Calu3 (cell line): ENCODE data around the gene RNF14. TPM values are rescaled to one million over a fixed set of nuclear protein-coding genes. Genes with fewer than 3 reads are reported as not detected.

Experiments used
- BruUV-seq: library from RNA; stranded (reverse); fragments of 400-500 nt; replicated peaks from 2 replicates; lab custom pipeline; 2021; lab: Mats Ljungman, UMichigan
- CTCF ChIA-PET: fragments of 300-600 bp; sonication (Branson Sonifier 250); formaldehyde crosslinking; loops from one replicate; lab custom pipeline; 2022; ENCODE audit warnings: antibody characterized with exemption; lab: Charles Lee
- DNase-seq: peaks from one replicate; pipeline ENCODE4 v3.0.0; 2022
- H3K27ac Mint-ChIP-seq: one replicate; pipeline ENCODE4 v1.8.0; 2022; ENCODE audit warnings: mixed read lengths; ENCODE audit not compliant: unreplicated experiment
- H3K27me3 Mint-ChIP-seq: one replicate; pipeline ENCODE4 v1.8.0; 2022; ENCODE audit warnings: mixed read lengths; ENCODE audit not compliant: unreplicated experiment
- H3K36me3 Mint-ChIP-seq: one replicate; pipeline ENCODE4 v1.8.0; 2022; ENCODE audit warnings: mild to moderate bottlenecking, moderate library complexity, mixed read lengths; ENCODE audit not compliant: insufficient read depth, unreplicated experiment
- H3K4me1 Mint-ChIP-seq: one replicate; pipeline ENCODE4 v1.8.0; 2022; ENCODE audit warnings: mild to moderate bottlenecking, low read depth, mixed read lengths; ENCODE audit not compliant: unreplicated experiment
- H3K4me3 Mint-ChIP-seq: one replicate; pipeline ENCODE4 v1.8.0; 2022; ENCODE audit warnings: mild to moderate bottlenecking, low read depth, moderate library complexity, mixed read lengths; ENCODE audit not compliant: unreplicated experiment
- H3K9me3 Mint-ChIP-seq: one replicate; pipeline ENCODE4 v1.8.0; 2022; ENCODE audit warnings: low read depth, mixed read lengths; ENCODE audit not compliant: unreplicated experiment
- intact Hi-C: fragments of 100-400 bp; cut with micrococcal nuclease; formaldehyde crosslinking; loops from one replicate; pipeline ENCODE4 v1.10.0; 2022; ENCODE audit not compliant: unreplicated experiment
- total RNA-seq: library from RNA; stranded (reverse); gene quantifications from 2 replicates; pipeline ENCODE4 v1.2.3, GENCODE V29; 2022
- TF ChIP-seq, protein P1 (sequence below): fragments of 200-600 bp; IDR thresholded peaks from one replicate; pipeline ENCODE4 v1.8.0; 2022; ENCODE audit warnings: antibody characterized with exemption; ENCODE audit not compliant: unreplicated experiment

Gene RNF14
- total RNA-seq, 1 experiment from 2014 or later: 32.2 TPM

DNA sequence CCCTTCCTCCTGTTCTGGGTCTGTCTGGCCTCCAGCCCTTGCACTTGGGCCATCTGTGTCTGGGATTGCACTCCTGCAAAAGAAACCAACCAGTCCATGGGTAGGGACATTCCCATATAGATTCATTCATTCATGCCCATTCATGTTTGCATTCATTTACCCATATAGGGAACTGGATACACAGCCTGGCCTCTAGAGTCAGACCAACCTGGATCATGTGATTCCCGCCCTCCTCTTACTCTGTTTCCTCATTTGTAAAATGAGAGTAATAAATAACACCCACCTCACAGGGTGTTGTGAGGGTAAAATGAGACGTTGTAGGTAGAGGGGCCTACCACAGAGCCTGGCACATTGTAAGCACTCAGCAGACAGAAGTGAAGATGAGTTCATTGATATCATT, 19.4 kb upstream of the RNF14 start:
- DNase-seq: no peak
- no peak overlapping the region for H3K27ac Mint-ChIP-seq
- CTCF ChIA-PET: interaction anchor here (0.7 kb wide), 1 partner anchor 313 kb away, joined by 5 read pairs; the partner anchor contains the start of genes HDAC3 and RELL2

DNA sequence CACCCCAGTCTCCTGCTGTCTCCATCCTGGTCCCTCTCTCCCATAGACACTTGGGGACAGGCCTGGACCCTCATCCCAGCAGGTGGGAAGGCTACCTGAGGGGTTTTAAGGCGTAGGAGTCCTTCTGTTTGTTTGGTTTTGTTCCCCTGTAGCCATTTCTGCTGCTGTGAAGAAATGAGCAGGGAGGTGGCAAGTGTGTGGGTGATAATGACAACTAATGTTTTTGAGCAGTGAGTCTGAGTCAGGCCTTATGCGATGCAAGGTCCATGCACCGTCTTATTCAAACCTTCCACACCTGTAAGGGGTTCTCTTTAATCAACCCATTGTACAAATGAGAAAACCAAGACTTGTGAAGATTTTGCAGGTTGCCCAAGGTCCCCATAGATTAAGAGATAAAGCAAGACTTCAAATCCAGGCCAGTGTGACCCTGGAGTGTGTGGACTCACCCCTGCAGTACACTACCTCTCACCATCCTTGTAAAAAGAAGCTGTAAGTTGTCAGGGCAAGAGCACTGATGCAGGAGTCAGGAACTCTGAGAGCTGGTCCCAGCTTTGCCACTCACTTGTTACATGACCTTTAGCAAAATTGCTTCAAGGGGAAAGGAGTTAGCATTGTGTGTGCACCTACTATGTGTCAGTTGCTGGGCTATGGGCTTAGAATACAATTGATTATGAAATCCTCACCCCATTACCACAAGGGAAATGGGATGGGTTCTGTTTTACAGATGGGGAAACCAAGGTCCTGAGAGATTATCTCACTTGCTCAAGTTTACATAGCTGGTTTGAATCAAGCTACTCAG, 18.5 kb upstream of the RNF14 start:
- DNase-seq: no peak
- no peak overlapping the region for H3K27ac Mint-ChIP-seq
- H3K27me3 Mint-ChIP-seq: peaks cover 19% of the 10 kb centered on the region
- intact Hi-C loops: no loop called here
- no peaks in the 10 kb centered on the region for H3K9me3 Mint-ChIP-seq
- H3K4me3 Mint-ChIP-seq: no peak overlapping the region
- no TSS peak for BruUV-seq
- no peaks in the 10 kb centered on the region for H3K36me3 Mint-ChIP-seq
- no peaks in the 10 kb centered on the region for H3K4me1 Mint-ChIP-seq
- TF ChIP-seq, protein P1, sequence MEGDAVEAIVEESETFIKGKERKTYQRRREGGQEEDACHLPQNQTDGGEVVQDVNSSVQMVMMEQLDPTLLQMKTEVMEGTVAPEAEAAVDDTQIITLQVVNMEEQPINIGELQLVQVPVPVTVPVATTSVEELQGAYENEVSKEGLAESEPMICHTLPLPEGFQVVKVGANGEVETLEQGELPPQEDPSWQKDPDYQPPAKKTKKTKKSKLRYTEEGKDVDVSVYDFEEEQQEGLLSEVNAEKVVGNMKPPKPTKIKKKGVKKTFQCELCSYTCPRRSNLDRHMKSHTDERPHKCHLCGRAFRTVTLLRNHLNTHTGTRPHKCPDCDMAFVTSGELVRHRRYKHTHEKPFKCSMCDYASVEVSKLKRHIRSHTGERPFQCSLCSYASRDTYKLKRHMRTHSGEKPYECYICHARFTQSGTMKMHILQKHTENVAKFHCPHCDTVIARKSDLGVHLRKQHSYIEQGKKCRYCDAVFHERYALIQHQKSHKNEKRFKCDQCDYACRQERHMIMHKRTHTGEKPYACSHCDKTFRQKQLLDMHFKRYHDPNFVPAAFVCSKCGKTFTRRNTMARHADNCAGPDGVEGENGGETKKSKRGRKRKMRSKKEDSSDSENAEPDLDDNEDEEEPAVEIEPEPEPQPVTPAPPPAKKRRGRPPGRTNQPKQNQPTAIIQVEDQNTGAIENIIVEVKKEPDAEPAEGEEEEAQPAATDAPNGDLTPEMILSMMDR: no peak
- CTCF ChIA-PET: interaction anchor here (0.6 to 0.8 kb wide), 2 partner anchors 10 to 21 kb away, joined by 3 read pairs; no protein-coding TSS in a partner anchor

More for the DNA sequence above, 19.4 kb upstream of the RNF14 start:
- Mint-ChIP-seq H3K27me3 (peaks cover 19% of the 10 kb centered on the region), H3K4me3 (no peak overlapping the region), H3K9me3 (no peaks in the 10 kb centered on the region), H3K4me1 (no peaks in the 10 kb centered on the region), H3K36me3 (no peaks in the 10 kb centered on the region)
- TF ChIP-seq, protein P1: no peak
- intact Hi-C loops: no loop called here
- no TSS peak for BruUV-seq

DNA sequence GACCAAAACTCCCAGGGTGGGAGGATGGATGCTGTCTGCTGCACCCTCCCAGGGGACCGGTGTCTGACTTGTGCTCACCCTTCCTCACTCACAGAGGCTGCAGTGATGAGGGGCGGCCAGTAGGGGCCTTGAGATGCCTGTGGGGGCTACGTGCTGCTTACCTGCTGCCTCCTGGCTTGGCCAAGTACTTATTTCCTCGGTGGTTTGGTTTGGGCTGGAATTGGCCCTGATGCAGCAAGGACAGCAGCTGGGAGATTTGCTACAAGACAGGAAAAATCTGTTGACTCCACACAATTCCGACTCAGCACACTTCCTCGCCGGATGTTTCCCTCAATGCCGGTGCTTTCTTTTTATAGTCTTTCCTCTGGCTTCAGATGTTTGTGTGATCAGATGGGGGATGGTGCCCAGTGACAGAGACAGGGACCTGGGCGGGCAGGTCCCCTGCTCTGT, 17.5 kb upstream of the RNF14 start:
- H3K27me3 Mint-ChIP-seq: peaks cover 19% of the 10 kb centered on the region
- CTCF ChIA-PET: interaction anchor here (0.5 kb wide), 1 partner anchor 1134 kb away, joined by 7 read pairs; no protein-coding TSS in a partner anchor
- H3K27ac Mint-ChIP-seq: no peak overlapping the region
- DNase-seq: peak; percentile 47
- H3K4me3 Mint-ChIP-seq: no peak overlapping the region
- no peaks in the 10 kb centered on the region for H3K4me1 Mint-ChIP-seq
- no TSS peak for BruUV-seq
- TF ChIP-seq, protein P1: peak; percentile 58
- intact Hi-C loops: no loop called here
- no peaks in the 10 kb centered on the region for H3K36me3 Mint-ChIP-seq
- no peaks in the 10 kb centered on the region for H3K9me3 Mint-ChIP-seq

DNA sequence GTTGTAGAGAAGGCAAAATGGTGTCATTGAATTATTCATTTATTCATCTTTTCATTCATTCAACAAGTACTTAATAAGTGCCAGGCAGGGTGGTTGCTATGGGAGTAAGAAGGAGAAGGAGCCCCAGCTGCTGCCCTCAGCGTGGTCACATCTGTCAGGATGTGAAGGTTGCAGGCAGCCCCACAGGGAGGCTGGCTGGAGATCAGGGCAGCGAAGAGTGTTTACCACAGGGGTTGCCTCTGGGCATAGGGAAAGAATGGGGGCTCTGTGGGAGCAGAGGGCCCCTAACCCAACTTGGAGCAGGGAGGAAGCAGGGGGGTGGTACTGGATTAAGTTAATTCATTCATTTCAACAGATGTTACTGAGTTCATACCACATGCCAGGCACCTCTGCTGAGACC, 16.9 kb upstream of the RNF14 start:
- Mint-ChIP-seq H3K27me3 (peaks cover 19% of the 10 kb centered on the region), H3K4me1 (no peaks in the 10 kb centered on the region), H3K4me3 (no peak overlapping the region), H3K9me3 (no peaks in the 10 kb centered on the region), H3K36me3 (no peaks in the 10 kb centered on the region), H3K27ac (no peak overlapping the region)
- intact Hi-C loops: no loop called here
- CTCF ChIA-PET: interaction anchor here (0.5 kb wide), 1 partner anchor 1133 kb away, joined by 7 read pairs; no protein-coding TSS in a partner anchor
- no peak for DNase-seq
- BruUV-seq: no TSS peak
- TF ChIP-seq, protein P1: no peak
